T-helper 2 cell treated with Interferon-gamma antibody and Interleukin-4, amounts not matched to agents 100 ng/mL and 5 ng/mL, for 36 hours (primary cell): ENCODE results near the gene TTYH3. TPM values are rescaled to one million over a fixed set of nuclear protein-coding genes. Genes with fewer than 3 reads are reported as not detected.
"Not testable (repeated sequence)": the region's sequence is repeated elsewhere in the genome, so short reads cannot be mapped to it uniquely, and the experiment has no call there.

Experiments
- intact Hi-C: fragments of 100-400 bp; cut with micrococcal nuclease; formaldehyde crosslinking; loops from one replicate; pipeline ENCODE4 v1.15.1; 2023
- total RNA-seq: library from RNA; stranded (reverse); gene quantifications from 2 replicates; pipeline ENCODE4 v1.2.3, GENCODE V29; 2022

Gene TTYH3
- total RNA-seq, 1 donor from 2014 or later: 27.8 TPM

GRCh38 chr7:2662273-2663120 lies 30.7 kb downstream of the TTYH3 start:
- intact Hi-C loops: no loop called here

GRCh38 chr7:2663121-2663886 lies 31.5 kb downstream of the TTYH3 start:
- intact Hi-C loops: no loop called here

- intact Hi-C loops: no loop called here
Observed at GRCh38 chr7:2663960-2664359, 32.2 kb downstream of the TTYH3 start.

- intact Hi-C loops: no loop called here
Observed at GRCh38 chr7:2665359-2665791, 33.6 kb downstream of the TTYH3 start.

GRCh38 chr7:2666155-2666554 lies 34.4 kb downstream of the TTYH3 start:
- intact Hi-C loops: no loop called here

GRCh38 chr7:2666588-2667250 lies 34.9 kb downstream of the TTYH3 start:
- intact Hi-C loops: no loop called here

- intact Hi-C loops: no loop called here
Observed at GRCh38 chr7:2667843-2668242, 36.1 kb downstream of the TTYH3 start.

GRCh38 chr7:2668401-2668800 lies 36.6 kb downstream of the TTYH3 start:
- intact Hi-C loops: no loop called here

- intact Hi-C loops: loop anchor here (2.0 kb wide), 2 partner anchors 29 to 49 kb away; no protein-coding TSS in a partner anchor
Observed at GRCh38 chr7:2670171-2670570, 38.4 kb downstream of the TTYH3 start.

- intact Hi-C loops: loop anchor here (1.0 to 2.0 kb wide), 3 partner anchors 28 to 48 kb away; no protein-coding TSS in a partner anchor
Observed at GRCh38 chr7:2670720-2671391, 39.1 kb downstream of the TTYH3 start.

- intact Hi-C loops: not testable (repeated sequence)
Observed at GRCh38 chr7:2673214-2673613, 41.4 kb downstream of the TTYH3 start.

- intact Hi-C loops: no loop called here
Observed at GRCh38 chr7:2673934-2674333, 42.1 kb downstream of the TTYH3 start.

GRCh38 chr7:2675256-2675764 lies 43.5 kb downstream of the TTYH3 start:
- intact Hi-C loops: no loop called here

GRCh38 chr7:2676576-2676975 lies 44.8 kb downstream of the TTYH3 start:
- intact Hi-C loops: not testable (repeated sequence)

GRCh38 chr7:2678454-2678853 lies 46.7 kb downstream of the TTYH3 start:
- intact Hi-C loops: not testable (repeated sequence)

GRCh38 chr7:2679135-2680127 lies 47.6 kb downstream of the TTYH3 start:
- intact Hi-C loops: not testable (repeated sequence)

GRCh38 chr7:2680256-2680655 lies 48.5 kb downstream of the TTYH3 start:
- intact Hi-C loops: no loop called here

GRCh38 chr7:2680792-2681490 lies 49.2 kb downstream of the TTYH3 start:
- intact Hi-C loops: loop anchor here (1.0 kb wide), 1 partner anchor 204 kb away; no protein-coding TSS in a partner anchor
